Measurements from ENCODE around the gene NLN.
"Not testable (repeated sequence)": the region's sequence is repeated elsewhere in the genome, so short reads cannot be mapped to it uniquely, and the experiment has no call there.

Gene NLN

GRCh38 chr5:65775476-65775875, 53.5 kb downstream of the NLN start:
- no peak for DNase-seq

GRCh38 chr5:65776441-65777141, 54.6 kb downstream of the NLN start:
- no peak for DNase-seq

GRCh38 chr5:65778126-65778525, 56.1 kb downstream of the NLN start:
- DNase-seq, result no peak

DNA sequence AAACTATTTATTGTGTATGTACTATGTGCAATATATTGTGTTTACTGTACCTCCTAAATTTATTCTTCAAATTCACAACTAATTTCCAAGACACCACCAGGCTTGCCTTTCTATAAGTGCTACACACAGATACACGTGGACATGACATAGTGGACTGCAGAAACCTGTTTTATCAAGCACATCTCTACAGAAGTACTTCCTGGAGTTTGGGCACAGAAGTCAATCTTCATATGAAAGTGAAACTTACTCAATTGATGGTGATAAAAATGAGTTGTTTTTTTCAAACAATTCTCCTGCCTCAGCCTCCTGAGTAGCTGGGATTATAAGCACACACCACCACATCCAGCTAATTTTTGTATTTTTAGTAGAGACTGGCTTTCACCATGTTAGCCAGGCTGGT, 57.6 kb downstream of the NLN start:
- no peak for DNase-seq

DNA sequence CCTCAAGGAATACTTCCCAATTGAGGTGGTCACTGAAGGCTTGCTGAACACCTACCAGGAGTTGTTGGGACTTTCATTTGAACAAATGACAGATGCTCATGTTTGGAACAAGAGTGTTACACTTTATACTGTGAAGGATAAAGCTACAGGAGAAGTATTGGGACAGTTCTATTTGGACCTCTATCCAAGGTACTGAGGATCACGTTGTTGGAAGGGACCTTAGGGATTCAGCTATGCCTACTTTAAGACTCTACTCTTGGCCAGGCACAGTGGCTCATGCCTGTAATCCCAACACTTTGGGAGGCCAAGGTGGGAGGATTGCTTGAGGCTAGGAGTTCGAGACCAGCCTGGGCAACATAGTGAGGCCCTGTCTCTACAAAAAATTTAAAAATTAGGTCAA, 66.3 kb downstream of the NLN start:
- DNase-seq, result not testable (repeated sequence)

DNA sequence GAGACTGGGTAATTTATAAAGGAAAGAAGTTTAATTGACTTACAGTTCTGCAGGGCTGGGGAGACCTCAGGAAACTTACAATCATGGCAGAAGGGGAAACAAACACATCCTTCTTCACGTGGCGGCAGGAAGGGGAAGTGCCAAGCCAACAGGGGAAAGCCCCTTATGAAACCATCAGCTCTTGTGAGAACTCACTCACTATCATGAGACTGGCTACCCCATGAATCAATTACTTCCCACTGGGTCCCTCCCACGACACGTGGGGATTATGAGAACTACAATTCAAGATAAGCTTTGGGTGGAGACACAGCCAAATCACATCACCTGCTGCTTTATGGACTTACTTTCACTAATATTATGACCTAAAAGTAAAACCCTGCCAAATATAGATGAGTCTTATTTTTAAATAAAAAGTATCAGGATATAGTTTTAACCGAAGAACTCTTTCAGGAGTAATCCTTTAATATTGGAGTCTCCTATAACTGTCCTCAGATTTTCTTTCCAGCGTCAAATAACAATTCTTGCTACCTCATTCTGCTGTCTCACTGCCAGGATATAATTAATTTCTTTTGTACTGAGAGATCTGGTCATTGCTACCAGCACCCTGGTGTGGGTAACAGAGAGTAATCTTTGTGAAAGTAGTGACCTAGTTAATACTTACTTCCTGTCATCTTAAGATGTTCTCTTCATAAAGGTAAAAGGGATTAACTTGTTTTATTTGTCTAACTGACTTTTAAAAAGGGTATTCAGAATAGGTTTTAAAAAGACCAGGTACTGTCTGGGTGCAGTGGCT, 68.6 kb downstream of the NLN start:
- no peak for DNase-seq

DNA sequence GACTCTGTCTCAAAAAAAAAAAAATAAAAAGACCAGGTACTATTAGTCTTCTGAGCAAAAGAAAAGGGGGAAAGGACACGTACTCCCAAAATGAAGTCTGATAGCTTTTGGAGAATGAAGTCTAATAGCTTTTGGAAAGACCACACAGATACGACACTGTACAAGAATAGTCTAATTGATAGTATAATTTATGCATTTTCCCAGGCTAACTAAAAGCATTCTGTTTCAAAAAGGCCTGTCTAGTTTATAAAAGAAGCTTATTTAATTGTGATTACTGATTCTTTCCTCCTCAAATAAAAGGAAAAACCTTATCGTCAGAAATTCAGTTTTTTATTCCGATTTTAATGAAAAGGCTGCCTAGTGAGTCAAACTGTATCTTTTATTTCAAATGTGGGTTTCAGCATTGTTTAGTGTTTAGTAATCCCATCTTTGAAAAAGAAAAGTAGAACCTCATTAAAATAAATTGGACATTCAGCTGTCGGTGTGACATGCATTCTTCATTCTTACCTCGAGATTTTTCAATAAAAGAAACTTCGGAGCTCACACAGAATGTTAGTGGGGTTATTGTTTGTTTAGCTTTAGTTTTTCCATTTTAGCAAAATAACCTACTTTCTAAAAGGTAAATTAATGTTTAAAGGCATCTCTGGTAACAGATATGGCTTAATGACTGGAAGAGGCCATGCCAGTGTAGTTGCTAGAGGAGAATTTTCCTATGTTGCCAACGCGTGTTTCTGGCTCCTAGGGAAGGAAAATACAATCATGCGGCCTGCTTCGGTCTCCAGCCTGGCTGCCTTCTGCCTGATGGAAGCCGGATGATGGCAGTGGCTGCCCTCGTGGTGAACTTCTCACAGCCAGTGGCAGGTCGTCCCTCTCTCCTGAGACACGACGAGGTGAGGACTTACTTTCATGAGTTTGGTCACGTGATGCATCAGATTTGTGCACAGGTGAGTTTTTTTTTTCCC, 70.0 kb downstream of the NLN start:
- no peak for DNase-seq

GRCh38 chr5:65796269-65796668, 74.3 kb downstream of the NLN start:
- no peak for DNase-seq

DNA sequence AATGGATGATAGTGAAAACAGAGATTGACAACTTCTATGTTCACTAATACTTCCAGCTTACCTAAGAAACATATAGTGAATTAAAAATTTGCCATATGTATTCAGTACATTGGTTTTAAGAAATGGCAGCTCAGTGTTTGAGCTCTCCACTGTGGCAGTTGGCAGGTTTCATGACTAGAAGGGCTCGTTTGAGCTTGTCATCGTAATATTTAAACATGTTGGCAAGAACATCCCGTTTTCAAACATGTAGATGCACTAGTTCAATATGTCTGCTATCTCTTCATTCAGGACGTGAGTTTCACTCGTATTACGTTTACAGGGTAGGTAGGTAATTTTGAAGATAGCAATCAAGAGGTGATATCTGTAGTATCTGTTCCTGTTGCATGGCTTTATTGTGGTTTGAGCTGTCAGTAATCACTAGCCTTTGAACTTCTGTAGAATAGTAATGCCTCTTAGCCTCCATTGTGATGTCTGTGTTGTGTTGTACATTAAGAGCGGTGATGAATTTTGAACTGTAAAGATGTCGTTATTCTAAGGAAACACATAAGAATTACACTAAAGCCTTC, 74.8 kb downstream of the NLN start:
- DNase-seq, result no peak

DNA sequence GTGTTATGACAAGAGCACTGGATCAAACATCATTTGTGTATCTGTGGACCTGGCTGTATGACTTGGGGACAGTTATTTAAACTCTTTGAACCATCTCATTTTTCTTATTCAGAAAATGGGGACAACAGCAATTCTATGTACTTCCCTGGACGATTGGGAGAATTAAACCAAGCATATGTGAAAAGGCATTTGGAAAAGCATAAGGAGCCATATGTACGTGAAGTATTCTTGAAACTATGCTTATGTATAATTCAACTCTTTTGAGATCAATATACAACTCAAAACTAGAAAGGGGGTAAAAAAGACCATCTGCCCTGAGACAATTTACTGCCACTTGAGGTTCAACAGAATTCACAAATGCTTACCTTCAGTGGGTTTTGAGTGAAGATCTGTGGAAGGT, 75.5 kb downstream of the NLN start:
- DNase-seq, result no peak

- DNase-seq, result no peak
Measured at GRCh38 chr5:65799857-65800256, 77.9 kb downstream of the NLN start.

- DNase-seq, result no peak
Measured at GRCh38 chr5:65800775-65801174, 78.8 kb downstream of the NLN start.

- DNase-seq, result no peak
Measured at GRCh38 chr5:65801352-65801783, 79.4 kb downstream of the NLN start.

GRCh38 chr5:65802080-65802479, 80.1 kb downstream of the NLN start:
- no peak for DNase-seq

DNA sequence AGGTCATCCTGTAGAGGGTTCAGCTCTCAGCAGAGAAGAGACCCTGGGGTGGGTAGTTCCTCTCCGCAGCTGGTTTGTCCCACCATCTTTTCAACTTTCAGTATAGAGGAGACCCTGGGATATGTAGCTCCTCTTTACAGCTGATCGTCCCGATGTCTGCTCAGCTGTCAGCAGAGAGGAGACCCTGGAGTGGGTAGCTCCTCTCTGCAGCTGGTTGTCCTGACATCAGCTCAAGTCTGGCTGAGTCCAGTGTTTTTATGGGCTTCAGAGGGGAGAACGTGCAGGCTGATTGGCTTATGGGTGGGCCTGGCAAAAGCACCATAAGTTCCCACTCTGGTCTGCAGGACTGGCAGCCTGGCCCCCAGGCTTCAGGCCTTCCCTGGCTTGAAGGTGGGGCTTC, 80.8 kb downstream of the NLN start:
- no peak for DNase-seq

GRCh38 chr5:65803699-65804391, 81.8 kb downstream of the NLN start:
- no peak for DNase-seq

DNA sequence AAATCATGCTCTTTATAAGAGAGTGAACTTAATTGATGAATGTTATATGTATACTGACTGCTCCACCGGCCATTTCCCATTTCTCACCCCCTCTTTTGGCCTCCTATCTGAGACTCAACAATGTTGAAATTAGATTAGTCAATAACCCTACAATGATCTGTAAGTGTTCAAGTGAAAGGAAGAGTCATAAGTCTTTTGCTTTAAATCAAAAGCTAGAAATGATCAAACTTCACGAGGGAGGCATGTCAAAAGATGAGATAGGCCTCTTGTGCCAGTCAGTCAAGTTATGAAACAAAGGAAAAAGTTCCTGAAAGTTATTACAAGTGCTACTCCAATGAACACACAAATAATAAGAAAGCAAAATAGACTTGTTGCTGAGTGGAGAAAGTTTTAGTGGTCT, 83.1 kb downstream of the NLN start:
- no peak for DNase-seq

- not testable (repeated sequence) for DNase-seq
Measured at GRCh38 chr5:65807494-65807893, 85.5 kb downstream of the NLN start.

DNA sequence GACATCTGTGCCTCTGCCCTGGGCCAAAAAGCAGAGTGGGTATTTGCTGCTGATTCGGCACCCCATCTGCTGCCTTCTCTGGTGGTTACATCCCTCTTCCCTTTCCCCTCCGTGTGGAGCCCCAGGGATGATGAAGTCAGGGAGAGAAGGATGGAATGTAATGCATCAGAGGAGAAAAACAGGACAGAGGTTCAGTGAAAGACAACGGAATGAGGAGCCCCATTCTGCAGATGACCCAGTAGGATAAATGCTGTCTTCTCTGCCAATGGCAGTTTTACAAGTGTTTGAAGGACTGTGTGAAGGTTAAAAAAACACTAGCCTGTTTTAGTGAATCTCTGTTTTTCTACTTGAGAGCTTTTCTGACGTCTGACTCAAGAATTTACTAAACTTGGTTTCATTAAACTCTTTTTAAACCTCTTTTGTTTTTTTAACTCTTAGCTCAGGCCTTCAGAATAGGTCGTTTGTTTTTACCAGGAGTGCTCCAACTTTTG, 86.3 kb downstream of the NLN start:
- DNase-seq, result no peak

GRCh38 chr5:65808818-65809217, 86.8 kb downstream of the NLN start:
- DNase-seq, result no peak

GRCh38 chr5:65809817-65810531, 88.0 kb downstream of the NLN start:
- no peak for DNase-seq

DNA sequence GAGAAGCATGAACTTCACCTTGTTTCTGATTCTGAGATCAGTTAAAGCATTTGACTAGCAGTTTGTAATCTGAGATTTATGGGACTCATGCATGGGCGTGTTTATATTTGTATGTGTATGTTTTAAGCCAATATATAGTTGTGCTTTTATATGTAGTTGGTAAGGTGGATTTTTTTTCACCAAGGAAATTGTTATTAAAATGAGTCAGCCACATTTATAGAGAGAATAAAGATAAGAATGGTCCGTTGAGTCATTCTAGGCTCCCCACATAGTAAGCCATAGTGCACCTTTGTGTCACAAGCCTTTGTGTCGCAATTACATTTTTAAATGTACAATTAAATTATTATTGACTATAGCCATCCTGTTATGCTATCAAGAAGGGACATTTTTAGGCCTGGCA, 89.0 kb downstream of the NLN start:
- no peak for DNase-seq
